Activated CD8-positive, alpha-beta memory T cell treated with anti-CD3 and anti-CD28 coated beads, Interleukin-2, amount 50 U/mL, for 24 hours (primary cell): Measurements from ENCODE around the gene OR4K14.
"Not testable (repeated sequence)": the region's sequence is repeated elsewhere in the genome, so short reads cannot be mapped to it uniquely, and the experiment has no call there.

ENCODE experiments used
- DNase-seq: peaks from one replicate; pipeline ENCODE4 v3.0.0-alpha.2; 2020; ENCODE audit errors: extremely low read depth

The OR4K14 gene, protein sequence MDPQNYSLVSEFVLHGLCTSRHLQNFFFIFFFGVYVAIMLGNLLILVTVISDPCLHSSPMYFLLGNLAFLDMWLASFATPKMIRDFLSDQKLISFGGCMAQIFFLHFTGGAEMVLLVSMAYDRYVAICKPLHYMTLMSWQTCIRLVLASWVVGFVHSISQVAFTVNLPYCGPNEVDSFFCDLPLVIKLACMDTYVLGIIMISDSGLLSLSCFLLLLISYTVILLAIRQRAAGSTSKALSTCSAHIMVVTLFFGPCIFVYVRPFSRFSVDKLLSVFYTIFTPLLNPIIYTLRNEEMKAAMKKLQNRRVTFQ

DNA sequence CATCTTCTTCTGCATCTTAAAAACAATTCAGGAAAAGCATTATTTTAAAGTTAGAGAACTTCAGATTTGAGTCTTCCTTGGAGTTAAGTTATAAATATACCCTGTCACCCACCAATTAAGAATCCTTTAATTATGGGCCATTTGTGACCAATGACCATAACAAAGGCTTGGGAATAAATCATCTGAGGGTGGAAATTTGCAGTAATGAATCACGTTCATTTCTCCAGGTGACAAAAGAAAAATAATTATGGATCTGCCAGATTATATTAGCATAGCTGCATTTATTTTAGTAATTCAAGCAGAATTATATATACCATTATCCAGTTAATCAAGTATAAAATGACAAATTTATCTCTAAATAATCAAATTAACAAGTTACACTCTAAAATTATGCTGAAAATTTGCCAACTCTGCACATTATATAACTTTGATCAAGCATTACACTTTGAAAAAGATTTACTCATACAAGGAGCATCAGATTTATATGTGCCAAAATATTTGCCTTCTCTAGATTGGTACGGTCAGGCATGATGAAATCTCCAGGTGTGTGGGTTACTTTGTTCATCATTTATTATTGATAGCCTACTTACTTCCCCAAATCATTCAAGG lies at the start of gene OR4K14:
TSS of gene OR4K14 (minus strand) at position 51 of the 609 bp plus-strand sequence. CDS start 4,114 bp downstream, outside the sequence.
- DNase-seq: no peak

DNA sequence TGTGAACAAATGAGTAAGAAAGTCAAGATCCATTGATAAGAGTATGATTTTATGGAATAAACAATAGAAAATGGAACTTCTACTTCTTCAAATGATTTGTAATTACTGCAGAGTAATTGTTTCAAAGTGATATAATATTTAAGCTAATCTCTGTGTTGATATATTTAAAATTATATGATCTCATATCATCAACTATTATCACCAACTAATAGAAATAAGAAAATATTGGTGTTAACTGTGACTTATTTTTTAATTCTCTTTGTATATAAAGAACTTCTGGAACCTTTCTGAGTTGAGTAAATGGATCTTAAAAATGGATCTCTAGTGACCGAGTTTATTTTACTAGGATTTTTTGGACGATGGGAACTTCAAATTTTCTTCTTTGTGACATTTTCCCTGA lies 40.6 kb upstream of the OR4K14 start, which contains the start of gene OR4L1:
TSS of gene OR4L1 (plus strand) at position 301 of the 400 bp plus-strand sequence. CDS start at position 301, 0 bp downstream.
- no peak for DNase-seq

DNA sequence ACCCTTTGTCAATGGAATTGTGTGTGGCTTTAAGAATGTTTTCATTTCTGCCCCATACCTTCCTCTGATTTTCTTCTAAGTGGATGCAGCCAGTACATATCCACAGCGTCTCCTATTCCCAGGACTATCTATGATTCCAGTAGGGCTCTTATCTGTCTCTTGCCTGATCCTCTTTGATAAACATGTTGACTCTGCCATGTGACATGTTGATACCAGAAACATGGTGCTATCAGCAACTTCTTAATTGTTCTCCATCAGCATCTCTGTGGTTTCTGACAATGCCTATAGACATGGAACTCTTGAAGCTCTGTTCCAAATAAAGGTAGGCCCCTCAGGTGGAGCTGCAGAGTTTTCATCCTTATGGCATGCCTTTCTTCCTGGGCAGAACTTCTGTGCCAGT lies 29.1 kb upstream of the OR4K14 start:
- DNase-seq: no peak

DNA sequence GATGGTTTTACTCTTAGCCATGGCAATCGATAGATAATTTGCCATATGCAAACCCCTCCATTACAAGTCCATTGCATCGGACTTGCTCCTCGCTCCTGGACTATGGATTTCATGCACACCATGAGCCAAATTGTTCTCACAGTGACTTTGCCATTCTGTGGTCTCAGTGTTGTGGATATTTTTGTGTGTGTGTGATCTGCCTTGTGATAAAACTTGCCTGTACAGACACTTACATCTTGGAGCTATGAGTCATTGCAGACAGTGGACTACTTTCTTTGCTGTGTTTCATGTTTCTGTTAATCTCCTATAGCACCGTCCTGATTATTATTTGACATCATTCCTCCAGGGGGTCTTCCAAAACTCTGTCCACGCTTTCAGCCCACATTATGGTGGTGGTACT lies 25.1 kb upstream of the OR4K14 start:
- no peak for DNase-seq

DNA sequence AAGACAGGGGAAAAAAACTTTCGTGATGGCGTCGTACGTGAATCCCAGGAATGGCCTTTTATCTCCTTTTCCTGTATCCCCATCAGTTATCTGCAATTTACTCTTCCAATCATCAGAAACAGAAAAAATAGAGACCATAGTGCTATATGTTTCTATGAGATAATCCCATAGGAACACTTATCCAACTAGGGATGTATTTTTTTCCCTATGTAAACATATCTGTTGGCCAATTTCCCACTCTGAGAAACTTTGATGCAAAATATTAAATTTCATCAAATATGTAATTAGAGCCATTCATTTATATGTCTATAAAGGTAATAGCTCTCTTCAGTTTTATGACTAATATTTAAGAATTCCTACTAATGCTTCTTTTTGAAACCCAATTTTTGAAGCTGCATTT lies 16.8 kb upstream of the OR4K14 start, which contains the start of gene OR4K13:
TSS of gene OR4K13 (minus strand) at position 101 of the 400 bp plus-strand sequence. CDS start 1,280 bp downstream, outside the sequence.
- DNase-seq: no peak

DNA sequence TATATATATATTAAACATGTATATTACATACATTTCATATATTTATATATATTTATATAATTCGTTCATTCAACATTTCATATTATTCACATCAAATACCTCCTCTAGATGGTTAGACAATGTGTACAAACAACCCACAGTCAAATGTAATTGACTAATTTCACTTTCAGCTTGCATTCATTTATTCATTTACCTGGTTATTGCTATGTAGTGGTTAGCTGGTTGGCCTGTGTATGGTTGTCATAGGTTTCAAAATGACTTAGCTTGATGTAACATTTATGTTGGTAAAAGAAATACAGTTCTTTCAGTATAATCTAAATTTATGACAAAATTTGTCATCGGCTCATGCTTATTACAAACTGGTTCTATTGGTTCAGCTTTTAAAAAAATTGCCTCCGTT lies 16.3 kb upstream of the OR4K14 start:
- DNase-seq: no peak

DNA sequence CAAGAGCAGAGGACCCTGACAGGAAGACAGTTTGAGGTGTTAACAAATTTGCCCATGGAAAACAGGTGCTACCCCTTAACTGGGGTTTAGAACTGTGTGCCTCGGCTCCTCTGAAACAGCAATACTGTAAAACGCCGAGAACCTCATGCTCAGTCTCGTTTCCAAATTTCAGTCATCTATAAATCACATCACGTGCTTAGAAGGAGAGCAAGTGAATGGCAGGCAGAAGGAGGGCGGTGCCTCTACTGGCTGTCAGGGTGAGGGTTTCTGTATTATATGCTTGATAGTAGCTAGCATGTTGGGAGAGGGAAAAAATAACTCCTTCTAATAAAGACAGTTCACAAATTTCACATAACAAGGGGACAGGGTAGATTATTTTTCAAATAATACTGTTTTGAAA lies 12.0 kb upstream of the OR4K14 start:
- no peak for DNase-seq

DNA sequence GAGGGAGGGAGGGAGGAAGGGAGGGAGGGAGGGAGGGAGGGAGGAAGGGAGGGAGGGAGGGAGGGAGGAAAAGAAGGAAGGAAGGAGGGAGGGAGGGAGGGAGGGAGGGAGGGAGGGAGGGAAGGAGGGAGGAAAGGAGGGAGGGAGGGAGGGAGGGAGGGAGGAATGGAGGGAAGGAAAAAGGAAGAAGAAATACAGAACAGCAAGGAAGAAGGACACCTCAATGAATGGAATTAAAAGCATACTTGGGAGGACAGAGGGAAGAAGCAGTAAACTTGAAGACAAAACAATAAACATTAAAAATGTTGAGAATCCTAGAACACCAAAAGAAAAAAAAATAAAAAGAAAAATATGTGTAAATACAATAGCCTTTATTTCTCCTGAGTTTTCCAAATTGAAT lies 11.0 kb downstream of the OR4K14 start:
- DNase-seq: no peak

DNA sequence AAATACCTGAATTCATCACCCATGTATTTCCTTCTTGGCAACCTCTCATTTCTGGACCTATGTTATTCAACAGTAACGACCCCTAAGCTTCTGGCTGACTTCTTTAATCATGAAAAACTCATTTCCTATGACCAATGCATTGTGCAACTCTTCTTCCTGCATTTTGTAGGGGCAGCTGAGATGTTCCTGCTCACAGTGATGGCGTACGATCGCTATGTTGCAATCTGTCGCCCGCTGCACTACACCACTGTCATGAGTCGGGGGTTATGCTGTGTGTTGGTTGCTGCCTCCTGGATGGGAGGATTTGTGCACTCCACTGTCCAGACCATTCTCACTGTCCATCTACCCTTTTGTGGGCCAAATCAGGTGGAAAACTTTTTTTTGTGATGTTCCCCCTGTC lies 16.8 kb downstream of the OR4K14 start:
- no peak for DNase-seq

DNA sequence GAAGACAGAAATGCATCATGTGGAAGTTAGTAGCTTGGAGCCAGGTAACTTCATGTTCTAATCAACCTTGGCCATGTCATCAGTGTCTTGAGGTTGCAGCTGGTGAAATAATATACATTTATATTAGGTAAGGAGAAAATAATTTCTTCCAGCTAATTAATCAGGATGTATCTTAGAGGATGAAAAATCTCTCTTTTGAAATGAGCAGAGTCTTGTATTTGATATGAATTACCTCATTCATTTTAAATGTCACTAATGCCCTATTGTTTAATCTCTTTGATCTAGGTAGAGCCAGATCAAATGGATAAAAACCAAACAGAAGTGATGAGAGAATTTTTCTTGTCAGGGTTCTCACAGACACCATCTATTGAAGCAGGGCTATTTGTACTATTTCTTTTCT lies 17.2 kb downstream of the OR4K14 start, which contains the start of gene OR4Q2:
TSS of gene OR4Q2 (plus strand) at position 301 of the 400 bp plus-strand sequence.
- DNase-seq: no peak

DNA sequence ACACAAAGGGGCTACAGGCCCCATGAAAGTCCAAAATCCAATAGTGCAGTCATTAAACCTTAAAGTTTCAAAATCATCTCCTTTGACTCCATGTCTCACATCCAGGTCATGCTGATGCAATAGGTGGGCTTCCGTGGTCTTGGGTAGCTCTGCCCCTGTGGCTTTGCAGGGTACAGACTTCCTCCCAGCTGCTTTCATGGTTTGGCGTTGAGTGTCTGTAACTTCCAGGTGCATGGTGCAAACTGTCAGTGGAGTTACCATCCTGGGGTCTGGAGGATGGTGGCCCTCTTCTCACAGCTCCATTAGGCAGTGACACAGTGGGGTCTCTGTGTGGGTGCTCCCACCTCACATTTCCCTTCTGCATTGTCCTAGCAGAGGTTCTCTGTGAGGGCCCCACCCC lies 25.7 kb downstream of the OR4K14 start:
- no peak for DNase-seq

DNA sequence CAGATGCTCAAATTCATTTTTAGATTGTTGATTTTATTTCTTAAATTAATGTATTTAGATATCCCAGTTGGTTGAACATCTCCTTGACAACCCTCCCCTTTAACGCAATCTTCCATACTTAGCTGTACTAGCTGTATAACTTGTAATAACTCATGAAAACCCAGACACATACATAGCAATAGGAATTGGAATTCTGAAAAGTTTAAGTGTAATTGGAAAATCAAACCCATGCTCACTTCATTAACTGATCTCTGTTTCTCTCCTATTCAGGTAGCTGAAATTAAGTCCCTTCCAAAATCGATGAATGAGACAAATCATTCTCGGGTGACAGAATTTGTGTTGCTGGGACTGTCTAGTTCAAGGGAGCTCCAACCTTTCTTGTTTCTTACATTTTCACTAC lies 43.8 kb downstream of the OR4K14 start, which contains the start of gene OR4K15:
TSS of gene OR4K15 (plus strand) at position 301 of the 400 bp plus-strand sequence. CDS start at position 301, 0 bp downstream.
- no peak for DNase-seq

DNA sequence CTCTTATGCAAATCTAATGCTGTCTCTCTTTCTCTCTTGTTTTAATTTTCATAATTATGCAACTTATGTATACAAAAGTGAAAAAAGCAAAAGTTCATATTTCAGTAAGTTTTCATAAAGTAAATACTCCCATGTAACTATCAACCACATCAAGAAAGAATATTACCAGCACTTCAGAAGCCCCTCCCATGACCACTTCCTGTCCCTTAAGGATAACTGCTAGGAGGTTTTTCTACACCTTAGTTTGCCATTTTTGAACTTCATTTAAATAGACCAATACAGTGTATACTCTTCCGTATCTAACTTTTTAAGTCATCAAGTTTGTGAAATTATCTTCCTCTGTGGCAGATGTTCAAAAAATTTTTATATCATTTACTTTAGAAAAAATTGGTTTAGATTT lies 44.3 kb downstream of the OR4K14 start:
- DNase-seq: no peak

DNA sequence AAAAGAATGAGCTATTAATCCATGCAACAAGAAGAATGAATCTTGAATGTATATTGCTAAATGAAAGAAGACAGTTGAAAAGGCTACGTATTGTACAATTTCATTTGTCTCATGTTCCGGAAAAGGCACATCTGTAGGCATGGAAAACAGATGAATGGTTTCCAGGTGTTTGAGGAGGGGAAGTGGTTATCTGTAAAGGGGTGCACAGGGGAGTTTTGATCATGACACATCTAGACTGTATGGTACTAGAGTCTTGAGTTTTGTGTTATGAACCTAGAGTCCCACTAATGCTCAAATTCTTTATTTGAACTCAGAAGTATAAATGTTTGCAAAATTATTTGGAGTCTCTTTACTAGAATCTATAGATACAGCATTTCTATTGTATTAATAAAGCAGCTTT lies 49.4 kb downstream of the OR4K14 start:
- DNase-seq: not testable (repeated sequence)
